GM12872 (cell line): Measurements from ENCODE around the gene SPHKAP.

Experiments used
- TF ChIP-seq, protein P1 (sequence below): IDR thresholded peaks from 3 replicates; pipeline ENCODE4 v1.5.1; 2011; ENCODE audit warnings: low read depth, mild to moderate bottlenecking, low read length, moderate library complexity; ENCODE audit not compliant: insufficient read depth

Gene SPHKAP

DNA sequence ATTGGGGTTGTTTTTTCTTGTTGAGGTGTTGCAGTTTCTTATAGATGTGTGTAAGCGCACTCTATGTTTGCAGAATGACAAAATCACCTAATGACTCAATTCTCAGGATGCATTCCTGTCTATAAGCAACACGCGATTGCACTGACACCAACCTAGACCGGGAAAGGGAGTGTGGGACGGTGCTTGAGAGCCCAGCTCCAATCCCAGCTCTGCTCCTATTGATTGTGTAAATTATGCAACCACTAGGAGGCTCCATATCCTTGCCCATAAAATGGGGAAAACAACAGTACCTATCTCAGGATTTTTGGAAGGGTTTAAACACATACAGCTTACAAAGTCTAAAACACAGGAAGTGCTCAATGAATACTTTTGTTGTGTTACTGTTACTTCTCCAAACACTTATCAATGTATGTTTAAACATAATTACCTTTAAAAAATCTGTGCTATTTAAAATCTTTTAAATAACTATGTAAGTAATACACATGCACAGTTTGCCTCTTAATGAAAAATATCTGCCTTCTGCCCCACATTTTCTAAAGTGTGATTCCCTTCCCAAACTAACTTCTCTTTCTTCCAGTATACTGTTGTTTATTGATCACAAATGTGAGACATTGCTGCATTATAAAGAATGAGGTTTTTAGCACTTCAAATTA, 132.5 kb downstream of the SPHKAP start:
- TF ChIP-seq, protein P1, sequence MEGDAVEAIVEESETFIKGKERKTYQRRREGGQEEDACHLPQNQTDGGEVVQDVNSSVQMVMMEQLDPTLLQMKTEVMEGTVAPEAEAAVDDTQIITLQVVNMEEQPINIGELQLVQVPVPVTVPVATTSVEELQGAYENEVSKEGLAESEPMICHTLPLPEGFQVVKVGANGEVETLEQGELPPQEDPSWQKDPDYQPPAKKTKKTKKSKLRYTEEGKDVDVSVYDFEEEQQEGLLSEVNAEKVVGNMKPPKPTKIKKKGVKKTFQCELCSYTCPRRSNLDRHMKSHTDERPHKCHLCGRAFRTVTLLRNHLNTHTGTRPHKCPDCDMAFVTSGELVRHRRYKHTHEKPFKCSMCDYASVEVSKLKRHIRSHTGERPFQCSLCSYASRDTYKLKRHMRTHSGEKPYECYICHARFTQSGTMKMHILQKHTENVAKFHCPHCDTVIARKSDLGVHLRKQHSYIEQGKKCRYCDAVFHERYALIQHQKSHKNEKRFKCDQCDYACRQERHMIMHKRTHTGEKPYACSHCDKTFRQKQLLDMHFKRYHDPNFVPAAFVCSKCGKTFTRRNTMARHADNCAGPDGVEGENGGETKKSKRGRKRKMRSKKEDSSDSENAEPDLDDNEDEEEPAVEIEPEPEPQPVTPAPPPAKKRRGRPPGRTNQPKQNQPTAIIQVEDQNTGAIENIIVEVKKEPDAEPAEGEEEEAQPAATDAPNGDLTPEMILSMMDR = peak; percentile 42

DNA sequence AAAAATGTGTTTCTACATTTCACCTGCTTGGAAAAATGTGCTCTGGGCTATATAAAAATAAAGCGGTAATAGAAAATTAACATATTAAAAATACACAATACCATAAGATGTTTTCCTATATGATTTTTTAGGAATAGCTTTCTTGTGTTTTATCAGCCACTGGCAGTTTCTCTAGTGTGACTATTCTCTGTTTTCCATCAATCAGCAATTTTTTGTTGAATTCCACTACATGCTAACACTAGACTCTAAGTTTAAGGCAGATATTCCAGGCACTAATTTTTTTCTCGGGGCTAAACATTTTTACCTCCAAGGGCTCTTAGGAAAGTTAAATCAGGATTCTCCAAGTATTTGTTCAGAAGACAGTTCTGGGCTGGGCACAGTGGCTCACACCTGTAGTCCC, 140.5 kb downstream of the SPHKAP start:
- TF ChIP-seq, protein P1 = no peak

DNA sequence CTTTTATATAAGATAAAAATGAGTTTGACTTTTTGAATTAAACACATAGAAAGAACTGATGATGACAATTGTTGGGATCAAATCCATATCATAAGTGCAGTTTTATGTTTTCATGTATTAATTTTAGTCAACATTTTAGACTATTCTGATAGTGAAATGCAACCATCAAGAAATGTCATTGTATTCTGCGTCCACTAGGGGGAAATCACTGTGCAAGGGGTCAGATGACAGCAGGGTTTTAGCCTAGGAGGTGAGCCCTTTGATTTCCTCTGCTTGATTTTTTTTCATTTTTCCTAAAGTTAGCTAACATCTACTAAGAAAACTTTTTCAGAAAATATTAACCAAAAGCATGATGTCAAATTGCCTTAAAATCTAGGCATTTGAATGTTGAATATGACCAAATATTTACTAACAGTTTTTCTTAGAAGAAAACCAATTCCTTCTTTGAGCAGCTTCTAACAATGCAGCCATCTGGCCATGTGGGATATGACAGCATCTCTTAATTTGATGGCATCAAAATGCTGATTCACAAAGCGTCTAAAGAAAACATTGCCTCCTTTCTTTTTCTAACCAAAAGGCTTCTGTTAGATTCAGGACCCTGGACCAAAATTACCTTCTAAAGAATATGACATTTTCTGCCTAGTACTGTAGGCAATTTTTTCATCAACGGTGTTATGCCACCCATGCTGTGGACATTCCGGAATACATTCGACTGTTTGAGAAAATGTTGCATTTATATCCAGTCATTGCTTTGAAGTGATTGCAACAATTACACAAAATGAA, 141.5 kb downstream of the SPHKAP start:
- TF ChIP-seq, protein P1 = peak; percentile 67

DNA sequence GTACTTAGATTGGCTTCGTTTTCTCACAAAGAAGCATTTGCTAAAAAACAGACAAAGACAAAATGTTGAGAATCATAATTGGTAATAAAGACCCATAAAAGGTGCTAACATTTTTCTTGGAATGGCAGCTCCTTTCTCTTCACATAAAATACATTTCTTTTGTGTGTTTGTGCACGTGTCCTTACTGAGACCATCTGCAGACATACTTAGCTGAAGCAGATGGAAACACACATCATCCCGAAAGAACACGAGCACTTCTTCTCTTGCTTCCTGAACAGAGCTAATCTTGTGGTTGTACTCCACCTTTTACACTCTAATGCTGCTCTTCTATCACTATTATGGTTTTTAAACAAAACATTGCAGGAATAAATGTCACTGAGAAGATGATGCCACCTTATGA, 142.5 kb downstream of the SPHKAP start:
- TF ChIP-seq, protein P1 = no peak

DNA sequence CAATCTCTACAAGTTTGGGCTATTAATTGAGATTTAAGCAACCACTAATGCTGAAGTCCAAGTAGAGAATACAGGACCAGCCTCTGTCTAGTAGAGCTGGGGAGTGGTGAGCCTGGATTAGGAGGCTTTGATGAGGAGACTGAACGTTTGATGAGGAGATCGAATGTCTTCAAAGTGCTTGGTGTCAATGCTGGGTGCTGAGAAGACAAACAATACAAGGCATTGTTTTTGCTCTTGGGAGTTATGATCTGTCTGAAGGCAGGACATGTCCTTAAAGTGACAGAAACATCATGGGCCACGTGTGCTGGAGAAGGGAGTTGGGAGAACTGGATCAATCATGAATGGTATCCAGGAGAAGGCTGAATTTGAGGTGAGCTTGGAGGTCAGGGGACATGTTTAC, 143.6 kb downstream of the SPHKAP start:
- TF ChIP-seq, protein P1 = no peak

DNA sequence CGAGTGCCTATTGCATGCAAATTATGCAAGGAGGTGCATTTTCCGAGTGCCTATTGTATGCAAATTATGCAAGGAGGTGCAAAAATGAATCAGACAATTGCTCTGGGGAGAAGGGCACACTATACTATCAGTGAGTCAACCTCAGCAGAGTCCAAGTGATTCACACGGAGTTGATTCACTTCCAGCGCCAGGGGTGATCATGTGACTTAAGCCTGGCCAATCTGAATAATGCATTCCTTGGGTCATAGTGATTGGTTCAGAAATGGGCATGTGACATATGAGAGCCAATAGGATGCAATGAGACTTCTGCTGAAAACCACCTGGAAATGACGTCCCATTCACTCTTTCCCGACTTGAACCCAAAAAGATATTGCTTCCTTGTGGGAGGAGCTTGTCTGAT, 157.9 kb downstream of the SPHKAP start:
- TF ChIP-seq, protein P1 = no peak

- TF ChIP-seq, protein P1 = no peak
Observed at GRCh38 chr2:228018311-228018710, 163.2 kb downstream of the SPHKAP start.
